AG09309 (cell line): ENCODE measurements around the gene RAI14.
"Not testable (repeated sequence)": the region's sequence is repeated elsewhere in the genome, so short reads cannot be mapped to it uniquely, and the experiment has no call there.

Experiments
- DNase-seq: peaks from one replicate; pipeline ENCODE4 v3.0.0-alpha.2; 2010; ENCODE audit warnings: low read depth
- H3K4me3 ChIP-seq: 2 replicates; pipeline ENCODE4 v1.5.1; 2011; ENCODE audit warnings: mild to moderate bottlenecking, low read depth, low read length, moderate library complexity; ENCODE audit not compliant: control insufficient read depth
- TF ChIP-seq, protein P1 (sequence below): IDR thresholded peaks from 2 replicates; pipeline ENCODE4 v1.5.1; 2011; ENCODE audit warnings: mild to moderate bottlenecking, low read depth, low read length, inconsistent platforms; ENCODE audit not compliant: insufficient read depth, control insufficient read depth; ENCODE audit errors: missing control alignments

The RAI14 gene

DNA sequence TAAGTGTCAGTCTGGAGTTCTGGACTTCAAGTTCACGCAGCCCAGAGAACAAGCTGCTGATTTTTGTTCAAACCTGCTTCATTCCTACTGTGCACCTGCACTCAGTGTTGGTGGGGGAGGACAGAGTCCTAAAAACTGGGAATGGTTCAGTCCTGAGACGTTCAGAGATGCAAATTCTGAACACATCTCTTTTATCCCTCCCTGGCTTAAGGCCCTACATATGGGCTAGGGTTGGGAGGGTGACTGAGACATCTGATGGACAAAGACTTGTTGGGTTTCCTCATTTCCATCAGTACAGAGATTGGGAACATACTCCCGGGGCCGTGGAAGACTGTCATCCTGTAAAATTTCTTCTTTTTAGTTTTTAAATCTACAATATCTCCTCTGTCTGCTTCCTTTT, 99.8 kb downstream of the RAI14 start:
- H3K4me3 ChIP-seq, result no peak overlapping the region
- TF ChIP-seq, protein P1, sequence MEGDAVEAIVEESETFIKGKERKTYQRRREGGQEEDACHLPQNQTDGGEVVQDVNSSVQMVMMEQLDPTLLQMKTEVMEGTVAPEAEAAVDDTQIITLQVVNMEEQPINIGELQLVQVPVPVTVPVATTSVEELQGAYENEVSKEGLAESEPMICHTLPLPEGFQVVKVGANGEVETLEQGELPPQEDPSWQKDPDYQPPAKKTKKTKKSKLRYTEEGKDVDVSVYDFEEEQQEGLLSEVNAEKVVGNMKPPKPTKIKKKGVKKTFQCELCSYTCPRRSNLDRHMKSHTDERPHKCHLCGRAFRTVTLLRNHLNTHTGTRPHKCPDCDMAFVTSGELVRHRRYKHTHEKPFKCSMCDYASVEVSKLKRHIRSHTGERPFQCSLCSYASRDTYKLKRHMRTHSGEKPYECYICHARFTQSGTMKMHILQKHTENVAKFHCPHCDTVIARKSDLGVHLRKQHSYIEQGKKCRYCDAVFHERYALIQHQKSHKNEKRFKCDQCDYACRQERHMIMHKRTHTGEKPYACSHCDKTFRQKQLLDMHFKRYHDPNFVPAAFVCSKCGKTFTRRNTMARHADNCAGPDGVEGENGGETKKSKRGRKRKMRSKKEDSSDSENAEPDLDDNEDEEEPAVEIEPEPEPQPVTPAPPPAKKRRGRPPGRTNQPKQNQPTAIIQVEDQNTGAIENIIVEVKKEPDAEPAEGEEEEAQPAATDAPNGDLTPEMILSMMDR, result no peak
- no peak for DNase-seq

DNA sequence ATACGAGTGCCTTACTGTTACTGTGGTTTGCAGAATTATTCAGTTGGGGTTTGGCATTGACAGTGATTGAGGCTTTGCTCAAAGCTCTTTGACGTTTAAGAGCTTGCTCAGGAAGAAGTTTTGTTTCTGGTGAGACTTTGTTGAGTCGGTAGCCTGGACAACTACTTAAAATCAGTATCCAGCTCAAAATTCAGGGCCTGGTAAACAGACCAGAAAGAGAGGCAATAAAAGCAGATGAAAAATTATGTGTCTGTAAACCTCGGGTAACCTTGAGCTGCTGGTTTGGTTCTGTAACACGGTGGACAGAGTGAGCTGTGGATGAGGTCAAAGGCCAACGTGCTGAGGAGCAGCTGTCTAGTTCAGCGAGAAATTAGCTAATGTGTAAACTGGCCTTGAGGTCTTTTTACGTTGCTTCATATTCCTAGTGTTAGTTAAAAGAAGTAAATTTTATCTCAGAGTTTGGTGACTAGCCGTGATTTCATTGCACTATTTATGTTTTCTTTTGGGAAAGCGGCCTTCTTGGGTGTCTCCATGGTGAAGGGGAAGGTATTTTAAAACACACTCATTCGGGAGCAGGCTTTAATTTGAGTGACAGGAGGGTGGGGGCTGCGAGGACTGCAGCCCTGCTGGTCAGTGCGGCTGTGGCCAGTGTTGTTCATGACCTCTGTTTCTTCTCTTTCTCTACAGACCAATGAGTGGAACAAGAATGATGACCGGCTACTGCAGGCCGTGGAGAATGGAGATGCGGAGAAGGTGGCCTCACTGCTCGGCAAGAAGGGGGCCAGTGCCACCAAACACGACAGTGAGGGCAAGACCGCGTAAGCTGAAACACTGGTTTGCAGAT, 100.9 kb downstream of the RAI14 start:
- TF ChIP-seq, protein P1, result no peak
- H3K4me3 ChIP-seq, result no peak overlapping the region

DNA sequence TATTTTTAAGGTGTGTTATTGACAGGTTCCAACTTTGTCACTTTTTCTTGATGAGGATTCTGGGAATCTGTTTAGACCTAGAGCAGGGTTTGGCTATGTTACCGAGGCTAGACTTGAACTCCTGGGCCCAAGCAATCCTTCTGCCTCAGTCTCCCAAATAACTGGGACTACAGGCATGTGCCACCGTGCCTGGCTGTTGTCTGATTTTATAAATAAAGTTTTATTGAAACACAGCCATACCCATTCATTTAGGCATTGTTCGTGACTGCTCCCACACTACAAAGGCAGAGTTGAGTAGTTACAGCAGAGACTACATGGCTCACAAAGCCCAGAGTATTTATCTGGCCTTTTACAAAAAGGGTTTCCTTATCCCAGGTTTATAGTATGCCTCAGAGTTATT, 102.4 kb downstream of the RAI14 start:
- TF ChIP-seq, protein P1, result no peak
- H3K4me3 ChIP-seq, result no peak overlapping the region
- DNase-seq, result no peak

More for the DNA sequence above, 100.9 kb downstream of the RAI14 start:
- peak; percentile 14 for DNase-seq

DNA sequence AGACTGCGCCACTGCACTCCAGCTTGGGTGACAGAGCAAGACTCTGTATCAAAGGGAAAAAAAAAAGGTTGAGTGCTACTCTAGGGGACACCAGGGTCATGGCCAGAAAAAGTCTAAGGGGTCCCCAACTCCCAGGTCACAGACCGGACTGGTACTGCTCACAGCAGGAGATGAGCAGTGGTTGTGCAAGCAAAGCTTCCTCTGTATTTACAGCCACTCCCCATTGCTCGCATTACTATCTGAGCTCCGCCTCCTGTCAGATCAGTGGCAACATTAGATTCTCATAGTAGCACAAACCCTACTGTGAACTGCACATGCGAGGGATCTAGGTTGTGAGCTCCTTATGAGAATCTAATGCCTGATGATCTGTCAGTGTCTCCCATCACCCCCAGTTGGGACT, 103.1 kb downstream of the RAI14 start:
- H3K4me3 ChIP-seq, DNase-seq: not testable (repeated sequence)

DNA sequence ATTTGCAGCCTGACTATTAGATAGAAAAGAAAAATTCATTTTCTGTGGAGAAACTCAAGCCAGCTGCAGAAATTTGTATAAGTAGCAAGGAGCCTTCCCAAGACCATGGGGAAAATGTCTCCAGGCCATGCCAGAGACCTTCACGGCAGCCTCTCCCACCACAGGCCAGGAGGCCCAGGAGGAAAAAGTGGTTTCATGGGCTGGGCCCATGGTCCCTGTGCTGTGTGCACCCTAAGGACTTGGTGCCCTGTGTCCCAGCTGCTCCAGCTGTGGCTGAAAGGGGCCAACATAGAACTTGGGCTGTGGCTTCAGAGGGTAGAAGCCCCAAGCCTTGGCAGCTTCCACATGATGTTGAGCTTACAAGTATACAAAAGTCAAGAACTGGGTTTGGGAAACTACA, 109.5 kb downstream of the RAI14 start:
- TF ChIP-seq, protein P1, result no peak
- DNase-seq, result no peak
- no peak overlapping the region for H3K4me3 ChIP-seq

DNA sequence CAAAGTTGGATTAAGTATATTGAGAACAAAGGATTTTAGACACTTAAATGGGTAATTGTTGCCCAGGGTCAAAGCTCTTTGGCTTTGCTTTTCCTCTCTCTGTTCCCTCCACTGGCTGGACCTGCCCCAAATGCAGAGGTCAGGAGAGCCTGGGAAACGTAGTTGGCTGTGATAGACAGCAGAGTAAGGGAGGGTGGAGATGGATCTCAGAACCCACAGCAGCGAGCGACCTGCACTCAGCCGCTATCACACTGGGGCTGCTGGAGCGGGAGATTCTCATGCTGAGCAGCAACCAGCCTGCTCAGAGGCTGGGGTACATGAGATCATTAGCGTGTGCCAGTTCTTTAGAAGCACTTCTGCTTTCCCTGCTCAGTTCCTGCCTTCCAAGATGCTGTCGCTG, 111.1 kb downstream of the RAI14 start:
- no peak for DNase-seq

DNA sequence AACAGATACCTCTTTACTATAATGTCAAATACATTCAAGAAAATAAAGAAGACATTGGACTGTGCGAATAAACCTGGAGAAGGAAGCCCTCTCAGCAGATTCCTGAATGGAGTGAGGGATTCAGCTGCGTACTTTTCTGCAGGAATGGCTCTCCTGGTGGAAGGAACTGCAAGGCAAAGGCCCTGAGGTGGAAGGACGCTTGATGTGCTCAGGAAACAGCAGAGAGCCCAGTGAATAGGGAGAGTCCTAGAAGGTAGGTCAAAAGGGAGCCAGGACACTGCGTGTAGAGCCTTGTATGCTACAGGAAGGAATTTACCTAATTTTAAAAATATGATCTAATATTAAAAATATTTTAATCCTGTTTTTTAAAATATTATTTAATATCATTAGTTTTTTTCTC, 114.4 kb downstream of the RAI14 start:
- no peak overlapping the region for H3K4me3 ChIP-seq
- no peak for DNase-seq
- TF ChIP-seq, protein P1, result no peak

More for the DNA sequence above, 111.1 kb downstream of the RAI14 start:
- TF ChIP-seq, protein P1, result no peak
- H3K4me3 ChIP-seq, result no peak overlapping the region
